Measurements from ENCODE around the gene ARPC1A. TPM values are rescaled to one million over a fixed set of nuclear protein-coding genes. Genes with fewer than 3 reads are reported as not detected.
"Not testable (repeated sequence)": the region's sequence is repeated elsewhere in the genome, so short reads cannot be mapped to it uniquely, and the experiment has no call there.

Gene ARPC1A
- total RNA-seq, 1 experiment from 2014 or later = 201 TPM

- intact Hi-C loops (cut with micrococcal nuclease; ENCODE audit: unreplicated experiment) = loop anchor here (1.0 to 10.0 kb wide), 4 partner anchors 98 to 273 kb away; partner anchors contain the start of gene SMURF1
- Histone ChIP-seq H3K27me3 (replicated peaks; ENCODE audit: control insufficient read depth, insufficient read depth, low read length) (no peaks in the 10 kb centered on the region), H3K9me3 (peaks cover 11% of the 10 kb centered on the region), H3K4me1 (peaks cover 4% of the 10 kb centered on the region), H3K36me3 (ENCODE audit: control insufficient read depth, insufficient read depth, low read length) (no peaks in the 10 kb centered on the region), H3K4me3 (ENCODE audit: low read depth, low read length) (no peak overlapping the region)
- no peak overlapping the region for H3K4me3 Mint-ChIP-seq (ENCODE audit: unreplicated experiment)
- H3K27me3 Mint-ChIP-seq (ENCODE audit: insufficient read depth, unreplicated experiment) = no peaks in the 10 kb centered on the region
- H3K9me3 Mint-ChIP-seq (ENCODE audit: unreplicated experiment) = peaks cover 12% of the 10 kb centered on the region
- H3K4me1 Mint-ChIP-seq (ENCODE audit: low read depth, unreplicated experiment) = peaks cover 3% of the 10 kb centered on the region
- no peak overlapping the region for H3K27ac Mint-ChIP-seq (ENCODE audit: unreplicated experiment)
- ChIA-PET CTCF (no interaction called here), POLR2A (no interaction called here)
- no TSS peak for BruUV-seq (replicated peaks)
- H3K36me3 Mint-ChIP-seq (ENCODE audit: insufficient read depth, unreplicated experiment) = no peaks in the 10 kb centered on the region
- DNase-seq = no peak
- TF ChIP-seq CTCF (IDR thresholded peaks at IDR 0.05; ENCODE audit: insufficient read depth in 1 of 2, low read depth in 1 of 2, low read length in 1 of 2, severe bottlenecking in 1 of 2, unreplicated experiment in 1 of 2) = no peak
Measured at GRCh38 chr7:99313204-99313573, 12.5 kb upstream of the ARPC1A start.

GRCh38 chr7:99314504-99314903 lies 11.2 kb upstream of the ARPC1A start:
- CTCF ChIA-PET = interaction anchor here (0.6 kb wide), 1 partner anchor 21 kb away, joined by 3 read pairs; no protein-coding TSS in a partner anchor
- Histone ChIP-seq H3K9me3 (peaks cover 6% of the 10 kb centered on the region), H3K27me3 (replicated peaks; ENCODE audit: control insufficient read depth, insufficient read depth, low read length) (no peaks in the 10 kb centered on the region), H3K4me3 (ENCODE audit: low read depth, low read length) (no peak overlapping the region), H3K36me3 (ENCODE audit: control insufficient read depth, insufficient read depth, low read length) (no peaks in the 10 kb centered on the region), H3K4me1 (peaks cover 12% of the 10 kb centered on the region)
- H3K4me3 Mint-ChIP-seq (ENCODE audit: unreplicated experiment) = no peak overlapping the region
- H3K36me3 Mint-ChIP-seq (ENCODE audit: insufficient read depth, unreplicated experiment) = no peaks in the 10 kb centered on the region
- intact Hi-C loops (cut with micrococcal nuclease; ENCODE audit: unreplicated experiment) = loop anchor here (5.0 to 10.0 kb wide), 2 partner anchors 100 to 172 kb away; partner anchors contain the start of gene SMURF1
- peaks cover 12% of the 10 kb centered on the region for H3K4me1 Mint-ChIP-seq (ENCODE audit: low read depth, unreplicated experiment)
- BruUV-seq (replicated peaks) = no TSS peak
- POLR2A ChIA-PET = no interaction called here
- no peak overlapping the region for H3K27ac Mint-ChIP-seq (ENCODE audit: unreplicated experiment)
- peaks cover 12% of the 10 kb centered on the region for H3K9me3 Mint-ChIP-seq (ENCODE audit: unreplicated experiment)
- no peak for TF ChIP-seq CTCF (IDR thresholded peaks at IDR 0.05; ENCODE audit: insufficient read depth in 1 of 2, low read depth in 1 of 2, low read length in 1 of 2, severe bottlenecking in 1 of 2, unreplicated experiment in 1 of 2)
- no peak for DNase-seq
- H3K27me3 Mint-ChIP-seq (ENCODE audit: insufficient read depth, unreplicated experiment) = no peaks in the 10 kb centered on the region

GRCh38 chr7:99320371-99320770 lies 5.3 kb upstream of the ARPC1A start:
- Histone ChIP-seq H3K36me3 (ENCODE audit: control insufficient read depth, insufficient read depth, low read length) (no peaks in the 10 kb centered on the region), H3K27me3 (replicated peaks; ENCODE audit: control insufficient read depth, insufficient read depth, low read length) (no peaks in the 10 kb centered on the region), H3K9me3 (no peaks in the 10 kb centered on the region), H3K4me3 (ENCODE audit: low read depth, low read length) (no peak overlapping the region), H3K4me1 (peaks cover 12% of the 10 kb centered on the region)
- no peaks in the 10 kb centered on the region for H3K36me3 Mint-ChIP-seq (ENCODE audit: insufficient read depth, unreplicated experiment)
- no TSS peak for BruUV-seq (replicated peaks)
- CTCF ChIA-PET = interaction anchor here (0.5 kb wide), 1 partner anchor 11 kb away, joined by 3 read pairs; no protein-coding TSS in a partner anchor
- no peak overlapping the region for H3K4me3 Mint-ChIP-seq (ENCODE audit: unreplicated experiment)
- DNase-seq = no peak
- peaks cover 12% of the 10 kb centered on the region for H3K4me1 Mint-ChIP-seq (ENCODE audit: low read depth, unreplicated experiment)
- intact Hi-C loops (cut with micrococcal nuclease; ENCODE audit: unreplicated experiment) = no loop called here
- no peaks in the 10 kb centered on the region for H3K9me3 Mint-ChIP-seq (ENCODE audit: unreplicated experiment)
- no peaks in the 10 kb centered on the region for H3K27me3 Mint-ChIP-seq (ENCODE audit: insufficient read depth, unreplicated experiment)
- POLR2A ChIA-PET = no interaction called here
- no peak for TF ChIP-seq CTCF (IDR thresholded peaks at IDR 0.05; ENCODE audit: insufficient read depth in 1 of 2, low read depth in 1 of 2, low read length in 1 of 2, severe bottlenecking in 1 of 2, unreplicated experiment in 1 of 2)
- no peak overlapping the region for H3K27ac Mint-ChIP-seq (ENCODE audit: unreplicated experiment)

- H3K4me3 Mint-ChIP-seq (ENCODE audit: unreplicated experiment); BruUV-seq (replicated peaks); H3K9me3 Mint-ChIP-seq (ENCODE audit: unreplicated experiment); H3K9me3 ChIP-seq; intact Hi-C loops (cut with micrococcal nuclease; ENCODE audit: unreplicated experiment); H3K27me3 ChIP-seq (replicated peaks; ENCODE audit: control insufficient read depth, insufficient read depth, low read length); H3K36me3 ChIP-seq (ENCODE audit: control insufficient read depth, insufficient read depth, low read length); POLR2A ChIA-PET; DNase-seq; H3K27ac Mint-ChIP-seq (ENCODE audit: unreplicated experiment); H3K4me3 ChIP-seq (ENCODE audit: low read depth, low read length); H3K27me3 Mint-ChIP-seq (ENCODE audit: insufficient read depth, unreplicated experiment); CTCF ChIA-PET: not testable (repeated sequence)
- Mint-ChIP-seq H3K36me3 (ENCODE audit: insufficient read depth, unreplicated experiment) (peaks cover 16% of the 10 kb centered on the region), H3K4me1 (ENCODE audit: low read depth, unreplicated experiment) (peaks cover 19% of the 10 kb centered on the region)
- H3K4me1 ChIP-seq = peaks cover 15% of the 10 kb centered on the region
Measured at GRCh38 chr7:99322659-99323058, 3.0 kb upstream of the ARPC1A start.

Measured in Caco-2 (cell line).